Measurements from ENCODE around the gene NDUFB11.
"Not testable (repeated sequence)": the region's sequence is repeated elsewhere in the genome, so short reads cannot be mapped to it uniquely, and the experiment has no call there.

The NDUFB11 gene

DNA sequence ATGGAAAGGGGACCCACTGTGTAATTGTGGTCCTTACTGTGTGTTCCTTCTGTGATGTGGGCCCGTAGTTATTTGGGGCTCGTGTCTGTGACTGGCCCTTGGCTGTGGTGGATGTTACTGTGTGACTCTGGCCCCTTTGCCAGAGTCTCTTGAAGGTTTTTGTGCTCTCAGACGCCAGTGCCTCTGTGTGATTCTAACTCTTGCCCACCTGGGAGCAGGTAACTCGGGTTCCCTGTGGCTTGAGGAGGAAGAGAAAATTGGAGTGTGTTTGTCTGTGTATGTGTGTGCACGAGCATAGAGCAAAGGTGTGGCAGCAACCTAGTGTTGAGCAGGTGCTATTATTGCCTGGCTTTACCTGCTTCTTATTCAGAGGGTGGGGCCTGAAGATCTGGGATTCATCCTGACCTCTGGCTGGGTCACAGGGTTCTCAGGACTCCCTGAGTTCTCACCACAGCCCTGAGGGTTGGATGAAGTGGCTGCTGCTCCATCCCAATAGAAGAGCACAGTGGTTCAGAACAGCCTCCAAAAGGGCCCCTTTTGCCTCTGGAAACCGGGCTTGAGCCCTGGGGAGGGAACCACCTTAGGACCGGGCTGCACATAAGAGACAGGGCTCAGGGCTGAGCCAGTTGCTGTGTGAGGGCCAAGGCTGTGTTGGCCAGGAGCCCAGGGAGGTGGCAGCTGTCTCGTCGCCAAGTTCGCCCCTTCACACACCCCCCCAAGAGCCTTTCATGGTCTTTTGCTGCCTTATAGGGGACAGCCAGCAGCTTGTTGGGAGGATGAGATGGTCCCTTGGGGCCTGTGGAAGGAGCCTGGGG is 1.8 kb upstream of the NDUFB11 start:
- DNase-seq (ENCODE audit: low spot score) = no peak

DNA sequence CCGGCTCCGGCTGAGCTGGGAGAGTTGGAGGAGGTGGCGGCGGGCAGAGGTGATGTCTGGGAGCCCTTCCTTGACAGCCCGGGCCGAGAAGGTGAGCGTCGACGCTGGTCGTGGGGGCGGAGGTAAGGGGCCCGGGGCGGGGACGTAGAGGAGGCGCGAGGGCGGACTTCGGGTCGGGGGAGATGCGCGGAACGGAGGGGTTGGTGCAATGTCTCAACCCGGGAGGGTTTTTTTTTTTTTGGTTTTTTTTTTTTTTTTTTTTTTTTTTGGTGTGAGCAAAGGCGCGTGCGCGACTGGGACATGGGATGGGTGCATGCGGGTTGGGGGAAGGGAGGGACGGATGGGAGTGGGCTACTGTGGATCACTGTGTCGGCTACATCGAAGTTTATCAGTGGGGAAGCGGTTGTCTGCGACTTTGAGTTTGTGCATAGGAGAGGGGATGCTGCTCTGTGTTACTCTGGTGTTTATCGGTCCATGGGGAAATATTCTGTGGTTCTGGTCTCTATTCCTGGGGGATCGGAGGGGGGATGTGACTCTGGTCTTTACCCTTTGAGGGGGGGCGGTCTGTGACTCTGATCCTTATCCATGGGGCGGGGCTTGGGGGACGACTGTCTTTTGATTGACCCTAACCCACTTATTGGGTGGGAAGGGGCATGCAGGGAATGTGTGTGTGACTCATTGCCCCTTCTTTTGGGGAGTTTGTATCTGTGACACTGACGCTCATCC is 1.1 kb upstream of the NDUFB11 start:
- DNase-seq (ENCODE audit: low spot score) = no peak

- DNase-seq (ENCODE audit: low spot score) = no peak
Observed at GRCh38 chrX:47143894-47144625, 442 bp downstream of the NDUFB11 start.

DNA sequence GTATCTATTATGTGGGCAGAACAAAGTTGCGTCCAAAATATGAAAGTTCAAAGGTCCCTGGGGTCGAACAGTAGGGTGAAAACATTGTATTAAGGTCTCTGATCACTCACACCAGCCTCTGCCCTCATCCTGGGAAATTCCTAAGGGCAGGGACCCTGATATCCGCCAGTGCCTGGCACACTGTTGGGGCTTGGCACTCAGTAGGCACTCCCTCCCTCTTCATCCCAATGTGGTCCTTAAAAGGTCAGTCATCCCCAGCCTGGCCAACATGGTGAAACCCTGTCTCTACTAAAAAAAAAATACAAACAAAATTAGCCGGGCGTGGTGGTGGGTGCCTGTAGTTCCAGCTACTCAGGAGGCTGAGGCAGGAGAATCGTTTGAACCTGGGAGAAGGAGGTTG is 6.3 kb downstream of the NDUFB11 start:
- DNase-seq (ENCODE audit: low spot score) = no peak

- peak; percentile 41 for DNase-seq (ENCODE audit: low spot score)
Observed at GRCh38 chrX:47135650-47136049, 8.9 kb downstream of the NDUFB11 start.

DNA sequence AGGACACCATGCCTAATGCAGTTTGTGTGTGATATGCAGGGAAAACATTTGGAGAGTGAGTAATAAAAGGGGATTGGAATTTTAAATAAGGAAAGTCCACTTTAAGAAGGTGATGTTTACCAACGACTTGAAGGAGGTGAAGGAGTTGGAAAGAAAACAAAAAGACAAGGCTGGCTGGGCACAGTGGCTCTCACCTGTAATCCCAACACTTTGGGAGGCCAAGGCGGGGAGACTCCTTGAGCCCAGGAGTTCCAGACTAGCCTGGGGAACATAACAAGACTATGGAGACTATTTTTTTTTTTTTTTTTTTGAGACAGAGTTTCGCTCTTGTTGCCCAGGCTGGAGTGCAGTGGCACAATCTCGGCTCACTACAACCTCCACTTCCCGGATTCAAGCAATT is 11.0 kb downstream of the NDUFB11 start:
- DNase-seq (ENCODE audit: low spot score) = no peak

DNA sequence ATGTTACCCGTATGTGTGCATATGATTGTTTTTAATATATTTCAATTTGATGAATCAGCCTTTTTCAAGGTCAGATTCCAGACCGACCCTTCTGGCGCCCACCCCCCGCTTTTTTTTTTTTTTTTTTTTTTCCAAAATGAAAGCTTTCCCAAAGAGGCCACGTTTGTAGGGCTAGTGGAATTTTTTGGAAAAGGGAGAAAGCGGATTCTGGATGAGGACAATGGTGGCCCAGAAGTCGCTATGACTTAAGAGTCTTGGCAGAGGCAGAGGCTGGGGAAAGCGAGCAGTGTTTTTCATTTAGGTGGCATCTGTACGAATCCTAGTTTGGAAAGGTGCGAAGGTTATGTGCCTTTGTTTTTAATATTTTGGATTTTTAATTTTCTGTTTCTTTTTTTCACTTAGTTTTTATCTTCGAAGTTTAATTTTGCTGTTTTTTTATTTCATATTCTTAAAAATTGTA is 14.6 kb downstream of the NDUFB11 start:
- DNase-seq (ENCODE audit: low spot score) = no peak

GRCh38 chrX:47129157-47129898 is 15.2 kb downstream of the NDUFB11 start:
- DNase-seq (ENCODE audit: low spot score) = peak; percentile 85

- not testable (repeated sequence) for DNase-seq (ENCODE audit: low spot score)
Observed at GRCh38 chrX:47124466-47124865, 20.0 kb downstream of the NDUFB11 start.

GRCh38 chrX:47116551-47117110 is 27.9 kb downstream of the NDUFB11 start:
- not testable (repeated sequence) for DNase-seq (ENCODE audit: low spot score)

GRCh38 chrX:47112316-47112954 is 32.1 kb downstream of the NDUFB11 start:
- DNase-seq (ENCODE audit: low spot score) = no peak

- DNase-seq (ENCODE audit: low spot score) = not testable (repeated sequence)
Observed at GRCh38 chrX:47110936-47111615, 33.4 kb downstream of the NDUFB11 start.

DNA sequence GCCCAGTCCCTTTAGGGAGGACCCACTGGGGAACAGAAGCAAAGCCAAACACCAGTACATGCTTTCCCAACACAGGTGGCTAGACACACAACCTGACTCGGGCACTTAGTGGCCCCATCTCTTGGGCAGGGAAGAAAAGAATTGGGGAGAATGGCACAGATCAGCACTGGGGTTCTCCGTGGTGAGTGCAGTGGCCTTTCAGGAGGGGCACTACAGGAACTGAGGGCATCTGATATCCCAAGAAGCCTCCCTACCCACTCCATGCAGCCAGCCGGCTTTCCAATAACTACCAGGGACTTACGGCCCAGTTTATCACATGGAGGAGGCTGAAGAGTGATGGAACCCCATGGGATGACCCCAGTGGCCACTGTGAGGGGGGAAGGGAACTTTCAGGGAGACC is 43.3 kb downstream of the NDUFB11 start:
- no peak for DNase-seq (ENCODE audit: low spot score)

DNA sequence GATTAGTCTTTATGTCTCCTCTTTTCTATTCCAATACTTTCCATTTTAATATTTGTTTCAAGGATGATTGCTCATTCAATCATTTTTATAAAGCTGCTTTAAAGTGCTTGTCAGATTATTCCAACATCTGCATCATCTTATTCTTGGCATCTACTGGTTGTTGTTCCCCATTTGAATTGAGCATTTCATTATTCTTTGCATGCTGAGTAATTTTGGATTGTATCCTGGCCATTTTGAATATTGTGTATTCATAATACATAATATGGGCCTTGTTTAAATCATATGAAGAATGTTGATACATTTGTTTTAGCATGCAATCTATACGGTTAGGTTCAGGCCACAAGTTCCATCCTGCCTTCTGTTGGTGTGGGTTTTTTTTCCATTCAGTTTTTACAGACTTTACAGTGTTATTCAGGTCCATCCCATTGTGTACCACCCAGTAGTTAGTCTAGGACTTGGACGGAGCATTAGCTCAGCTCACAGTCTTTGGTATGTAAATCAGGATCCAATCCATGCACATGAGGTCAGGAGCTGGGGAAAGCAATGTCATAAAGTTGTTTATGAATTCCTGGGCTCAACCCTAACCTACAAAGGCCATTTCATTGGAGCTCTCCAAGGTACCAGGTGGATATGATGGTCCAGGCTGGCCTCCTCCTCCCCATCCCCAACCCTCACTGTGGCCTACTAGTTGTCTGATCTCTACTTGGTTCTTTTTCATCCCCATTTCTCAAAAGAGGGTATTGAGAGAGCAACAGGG is 46.0 kb downstream of the NDUFB11 start:
- no peak for DNase-seq (ENCODE audit: low spot score)

GRCh38 chrX:47097018-47097417 is 47.5 kb downstream of the NDUFB11 start:
- no peak for DNase-seq (ENCODE audit: low spot score)

GRCh38 chrX:47093860-47094259 is 50.6 kb downstream of the NDUFB11 start:
- DNase-seq (ENCODE audit: low spot score) = no peak

DNA sequence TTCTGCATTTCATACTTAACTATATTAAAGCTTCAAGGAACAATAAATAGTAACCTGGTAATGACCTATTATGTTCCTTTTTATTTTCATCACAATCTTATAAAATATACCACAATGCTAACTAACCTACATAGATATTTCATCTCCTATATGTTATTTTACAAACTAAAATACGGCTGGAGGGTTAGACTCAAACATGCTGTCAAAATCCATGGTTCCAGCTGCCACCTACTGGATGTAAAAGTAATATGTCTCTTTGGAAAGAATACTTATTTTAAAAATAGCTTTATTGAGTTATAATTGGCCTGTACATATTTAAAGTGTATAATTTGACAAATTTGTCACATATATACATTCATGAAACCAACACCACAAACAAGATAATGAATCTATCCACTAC is 51.3 kb downstream of the NDUFB11 start:
- peak; percentile 25 for DNase-seq (ENCODE audit: low spot score)
